SK-N-SH (cell line): ENCODE data around the gene JAZF1. TPM values are rescaled to one million over a fixed set of nuclear protein-coding genes. Genes with fewer than 3 reads are reported as not detected.

Experiments
- CTCF ChIA-PET: fragments of 300-600, 350-600 bp; formaldehyde crosslinking; extraction: SDS; loops from one replicate; lab custom pipeline; 2021; lab: Yijun Ruan, JAX
- POLR2A ChIA-PET: fragments of 350-600 bp; sonication (Branson Sonifier 250); formaldehyde crosslinking; extraction: SDS; loops from one replicate; lab custom pipeline; 2020; ENCODE audit warnings: antibody characterized with exemption, inconsistent platforms; lab: Yijun Ruan, JAX
- DNase-seq: peaks from one replicate; pipeline ENCODE4 v3.0.0; 2012
- H2AFZ ChIP-seq: fragments of 200-600 bp; sonication (generic); 2 replicates; pipeline ENCODE4 v1.8.1; 2016; ENCODE audit warnings: antibody characterized with exemption, mild to moderate bottlenecking, low read depth
- H3F3A ChIP-seq: fragments of 200-600 bp; sonication (generic); replicated peaks from 2 replicates; pipeline ENCODE3; 2016; ENCODE audit warnings: antibody characterized with exemption, mild to moderate bottlenecking; ENCODE audit not compliant: insufficient read depth
- H3K27ac ChIP-seq, 2 experiments: fragments of 200-500 bp in 1 of 2; fragments of 200-600 bp in 1 of 2; sonication (Bioruptor generic) in 1 of 2; sonication (generic), shearing (Covaris generic) in 1 of 2; 2 replicates each; pipeline versions ENCODE4 v1.5.1 to v1.6.1; 2014 to 2016; ENCODE audit warnings: low read depth in 2 of 2, inconsistent platforms in 1 of 2, low read length in 1 of 2, mild to moderate bottlenecking in 1 of 2, mixed read lengths in 1 of 2
- H3K27me3 ChIP-seq: fragments of 200-600 bp; sonication (generic), shearing (Covaris generic); 2 replicates; pipeline ENCODE4 v1.6.1; 2016; ENCODE audit warnings: mixed run types; ENCODE audit not compliant: insufficient read depth
- H3K36me3 ChIP-seq, 2 experiments: fragments of 200-500 bp in 1 of 2; fragments of 200-600 bp in 1 of 2; sonication (Bioruptor generic) in 1 of 2; sonication (generic) in 1 of 2; replicated peaks in 1 of 2; 2 replicates each; pipeline versions ENCODE3 to v1.5.1; 2014 to 2016; ENCODE audit warnings: low read length in 1 of 2, mild to moderate bottlenecking in 1 of 2; ENCODE audit not compliant: insufficient read depth in 2 of 2, control insufficient read depth in 1 of 2
- H3K4me1 ChIP-seq, 2 experiments: fragments of 200-500 bp in 1 of 2; fragments of 200-600 bp in 1 of 2; sonication (Bioruptor generic) in 1 of 2; sonication (generic), shearing (Covaris generic) in 1 of 2; 2 replicates each; pipeline versions ENCODE4 v1.5.1 to v1.6.1; 2014 to 2016; ENCODE audit warnings: low read depth in 1 of 2, low read length in 1 of 2, mixed run types in 1 of 2; ENCODE audit not compliant: insufficient read depth in 2 of 2, control insufficient read depth in 1 of 2
- H3K4me2 ChIP-seq: fragments of 200-600 bp; sonication (generic), shearing (Covaris generic); 2 replicates; pipeline ENCODE4 v1.6.1; 2017; ENCODE audit warnings: mixed run types
- H3K4me3 ChIP-seq, 2 experiments: fragments of 200-500 bp in 1 of 2; fragments of 200-600 bp in 1 of 2; sonication (Bioruptor generic) in 1 of 2; sonication (generic), shearing (Covaris generic) in 1 of 2; 2 replicates each; pipeline versions ENCODE4 v1.5.1 to v1.8.1; 2014 to 2016; ENCODE audit warnings: low read depth in 2 of 2, inconsistent platforms in 1 of 2, low read length in 1 of 2, mild to moderate bottlenecking in 1 of 2, mixed read lengths in 1 of 2, moderate library complexity in 1 of 2
- H3K79me2 ChIP-seq: fragments of 200-600 bp; sonication (generic); 2 replicates; pipeline ENCODE4 v1.8.1; 2017; ENCODE audit warnings: mild to moderate bottlenecking; ENCODE audit not compliant: insufficient read depth
- H3K9ac ChIP-seq: fragments of 200-600 bp; sonication (generic); 2 replicates; pipeline ENCODE4 v1.6.1; 2017; ENCODE audit warnings: mixed run types
- H3K9me2 ChIP-seq: fragments of 200-600 bp; sonication (generic); 2 replicates; pipeline ENCODE4 v1.6.1; 2017; ENCODE audit warnings: mixed run types
- H3K9me3 ChIP-seq: fragments of 200-600 bp; sonication (generic); 2 replicates; pipeline ENCODE4 v1.6.1; 2017; ENCODE audit warnings: mixed run types, mild to moderate bottlenecking, moderate library complexity
- H4K20me1 ChIP-seq: fragments of 200-600 bp; sonication (generic); 2 replicates; pipeline ENCODE4 v1.6.1; 2017; ENCODE audit warnings: mild to moderate bottlenecking, mixed run types; ENCODE audit not compliant: insufficient read depth
- FOSL2 ChIP-seq: IDR thresholded peaks from 2 replicates; pipeline ENCODE4 v1.4.0; 2012; ENCODE audit warnings: low read depth, mild to moderate bottlenecking, moderate library complexity, borderline replicate concordance
- GABPA ChIP-seq: IDR thresholded peaks from 2 replicates; pipeline ENCODE4 v1.4.0; 2012; ENCODE audit warnings: low read depth, mild to moderate bottlenecking
- GATA2 ChIP-seq: sonication (generic); formaldehyde crosslinking; IDR thresholded peaks from 2 replicates; pipeline ENCODE4 v1.5.0; 2020; ENCODE audit warnings: mild to moderate bottlenecking, missing genetic modification reagents
- JUND ChIP-seq: IDR thresholded peaks from 2 replicates; pipeline ENCODE4 v1.4.0; 2012
- NFIC ChIP-seq: IDR thresholded peaks from 2 replicates; pipeline ENCODE4 v1.4.0; 2012; ENCODE audit warnings: borderline replicate concordance
- POLR2AphosphoS5 ChIP-seq: IDR thresholded peaks from 2 replicates; pipeline ENCODE4 v1.6.1; 2012; ENCODE audit warnings: low read depth, low read length
- REST ChIP-seq: IDR thresholded peaks from 2 replicates; pipeline ENCODE4 v1.6.1; 2012; ENCODE audit warnings: mild to moderate bottlenecking, low read depth, low read length, moderate library complexity
- SIN3A ChIP-seq: IDR thresholded peaks from 2 replicates; pipeline ENCODE4 v1.6.1; 2012; ENCODE audit warnings: low read depth, mild to moderate bottlenecking, low read length, moderate library complexity, borderline replicate concordance
- TEAD4 ChIP-seq: IDR thresholded peaks from 2 replicates; pipeline ENCODE4 v1.4.0; 2012; ENCODE audit warnings: mild to moderate bottlenecking, borderline replicate concordance; ENCODE audit not compliant: insufficient read depth
- USF1 ChIP-seq: IDR thresholded peaks from 2 replicates; pipeline ENCODE4 v1.4.0; 2012; ENCODE audit warnings: low read depth, borderline replicate concordance
- USF2 ChIP-seq: fragments of 150-350 bp; IDR thresholded peaks from 2 replicates; pipeline ENCODE4 v1.6.1; 2017; ENCODE audit warnings: antibody characterized with exemption, low read length, low read depth, borderline replicate concordance
- YY1 ChIP-seq: IDR thresholded peaks from 2 replicates; pipeline ENCODE4 v1.4.0; 2012; ENCODE audit warnings: low read depth, mild to moderate bottlenecking
- ZBTB33 ChIP-seq: IDR thresholded peaks from 2 replicates; pipeline ENCODE4 v1.4.0; 2012; ENCODE audit warnings: low read depth, borderline replicate concordance
- WGBS: methylation state at CpG from one replicate; pipeline ENCODE4 v1.1.6; 2017; ENCODE audit warnings: low lambda C conversion rate; 5-methylcytosine and 5-hydroxymethylcytosine counted together
- polyA plus RNA-seq, 3 experiments: library from polyadenylated mRNA; depleted of rRNA; stranded (reverse); fragments of >200 nt; gene quantifications; 2 replicates each; pipeline ENCODE4 v1.2.3, GENCODE V29; 2012

Gene JAZF1
- polyA plus RNA-seq, 1 of the 3 experiments (the other 2 are of a cell fraction), result 1.7 TPM

GRCh38 chr7:28065308-28065707, 115.3 kb downstream of the JAZF1 start:
- Histone ChIP-seq H3K9me3 (no peaks in the 10 kb centered on the region), H3K4me2 (no peak overlapping the region), H4K20me1 (no peaks in the 10 kb centered on the region), H3K27ac (no peak overlapping the region)
- no peak for DNase-seq
- TF ChIP-seq SIN3A (no peak), ZBTB33 (no peak), GATA2 (no peak), NFIC (no peak), FOSL2 (no peak), REST (no peak), TEAD4 (no peak), JUND (no peak), USF2 (no peak), GABPA (no peak), YY1 (no peak), USF1 (no peak), POLR2AphosphoS5 (no peak)
- TF ChIP-seq, all 33 proteins: peak for 0
- Histone ChIP-seq H3K9me2 (no peaks in the 10 kb centered on the region), H3K27me3 (no peaks in the 10 kb centered on the region), H3K9ac (no peak overlapping the region), H3K4me3 (no peak overlapping the region), H3K79me2 (no peaks in the 10 kb centered on the region), H3K4me1 (peaks cover 4 to 24% of the 10 kb centered on the region in 2 experiments; a peak in 2 of 4 replicates), H2AFZ (no peak overlapping the region), H3K36me3 (no peaks in the 10 kb centered on the region), H3F3A (no peaks in the 10 kb centered on the region)
- POLR2A ChIA-PET, result no interaction called here
- CTCF ChIA-PET, result interaction anchor here (1.1 to 31.3 kb wide), 3 partner anchors 13 to 869 kb away, joined by 10 to 828 read pairs (median 651); no protein-coding TSS in a partner anchor
- WGBS, result 90% methylated on average over 7 of the region's 7 CpGs
